Naive thymus-derived CD4-positive, alpha-beta T cell (primary cell): ENCODE data around the gene PCYT1A. TPM values are rescaled to one million over a fixed set of nuclear protein-coding genes. Genes with fewer than 3 reads are reported as not detected.

Experiments used
- polyA plus RNA-seq, 2 donors: library from polyadenylated mRNA; unstranded; fragments of 300-500 nt; fragmentation: Illumina TruSeq; gene quantifications; one replicate each; pipeline ENCODE4 v1.2.3, GENCODE V29; 2021
- total RNA-seq, 6 experiments: library from RNA in 5 of 6; stranded (reverse) in 5 of 6; gene quantifications; 1 replicate in 5 of 6; 2 replicates in 1 of 6; pipeline ENCODE4 v1.2.3 and lab custom pipeline; 2021 to 2026

PCYT1A gene
- total and polyA plus RNA-seq, 7 experiments from 2014 or later, result 11.5 to 87.6 (median 59.4) TPM

Other genes with a start within 250 kb of the PCYT1A start
- gene TFRC, start 205.6 kb downstream of the PCYT1A start, total RNA-seq, result 100 to 1,000 TPM in 3 of 5 experiments, 10 to 100 TPM in 2; 51.3 to 417 (median 144) TPM
- 10 to 100 TPM; 12.6 to 23.7 TPM for gene TFRC, start 205.6 kb downstream of the PCYT1A start, polyA plus RNA-seq
- under 1 TPM in 1 of 5 experiments, not detected in 4; 0.58 TPM for gene ZDHHC19, start 76.3 kb downstream of the PCYT1A start, total RNA-seq
- not detected for gene ZDHHC19, start 76.3 kb downstream of the PCYT1A start, polyA plus RNA-seq
- not detected for gene SLC51A, start 71.2 kb downstream of the PCYT1A start, total RNA-seq
- gene SLC51A, start 71.2 kb downstream of the PCYT1A start, polyA plus RNA-seq, result 1 to 10 TPM in 1 of 2 donors, under 1 TPM in 1; 0.39 to 1.4 TPM
- gene DYNLT2B, start 30.5 kb upstream of the PCYT1A start, total RNA-seq, result 10 to 100 TPM in 1 of 5 experiments, 1 to 10 TPM in 4; 3.3 to 20.8 (median 5.1) TPM
- 1 to 10 TPM; 4.5 to 7.6 TPM for gene DYNLT2B, start 30.5 kb upstream of the PCYT1A start, polyA plus RNA-seq
- 1 to 10 TPM in 3 of 5 experiments, not detected in 2; 1.0 to 1.3 (median 1.3) TPM for gene TM4SF19, start 50.7 kb upstream of the PCYT1A start, total RNA-seq
- under 1 TPM; 0.14 to 0.34 TPM for gene TM4SF19, start 50.7 kb upstream of the PCYT1A start, polyA plus RNA-seq
- gene UBXN7, start 144.7 kb upstream of the PCYT1A start, total RNA-seq, result 10 to 100 TPM; 52.6 to 90.6 (median 77.0) TPM
- gene UBXN7, start 144.7 kb upstream of the PCYT1A start, polyA plus RNA-seq, result 10 to 100 TPM; 30.2 to 30.9 TPM
- gene RNF168, start 216.0 kb upstream of the PCYT1A start, total RNA-seq, result 10 to 100 TPM; 21.2 to 55.9 (median 35.9) TPM
- 10 to 100 TPM in 1 of 2 donors, 1 to 10 TPM in 1; 8.5 to 12.1 TPM for gene RNF168, start 216.0 kb upstream of the PCYT1A start, polyA plus RNA-seq
- not detected for gene SMCO1, start 227.6 kb upstream of the PCYT1A start, total RNA-seq
- not detected for gene SMCO1, start 227.6 kb upstream of the PCYT1A start, polyA plus RNA-seq